DMS153 (cell line): ENCODE data around the gene ZNF217.
A peak's percentile ranks its signal among the peaks of the same experiment; 100 is the strongest.

Experiments used
- DNase-seq: peaks from one replicate; lab custom pipeline; 2025; lab: John Stamatoyannopoulos, UW

The ZNF217 gene

GRCh38 chr20:53582574-53583351 lies 10.9 kb downstream of the ZNF217 start:
- no peak for DNase-seq

- no peak for DNase-seq
Observed at GRCh38 chr20:53582251-53582570, 11.4 kb downstream of the ZNF217 start.

GRCh38 chr20:53581444-53582250 lies 12.0 kb downstream of the ZNF217 start:
- no peak for DNase-seq

GRCh38 chr20:53580376-53581111 lies 13.1 kb downstream of the ZNF217 start:
- no peak for DNase-seq

GRCh38 chr20:53579581-53580375 lies 13.9 kb downstream of the ZNF217 start:
- DNase-seq, result no peak

GRCh38 chr20:53579266-53579580 lies 14.4 kb downstream of the ZNF217 start:
- DNase-seq, result no peak

- DNase-seq, result peak; percentile 61
Observed at GRCh38 chr20:53578492-53579222, 15.0 kb downstream of the ZNF217 start.

- no peak for DNase-seq
Observed at GRCh38 chr20:53576586-53577318, 16.9 kb downstream of the ZNF217 start.

- DNase-seq, result no peak
Observed at GRCh38 chr20:53576195-53576580, 17.5 kb downstream of the ZNF217 start.

- DNase-seq, result no peak
Observed at GRCh38 chr20:53575481-53576194, 18.0 kb downstream of the ZNF217 start.

- DNase-seq, result no peak
Observed at GRCh38 chr20:53574819-53575218, 18.8 kb downstream of the ZNF217 start.

- no peak for DNase-seq
Observed at GRCh38 chr20:53574259-53574789, 19.3 kb downstream of the ZNF217 start.

- no peak for DNase-seq
Observed at GRCh38 chr20:53571555-53572286, 21.9 kb downstream of the ZNF217 start.

GRCh38 chr20:53570446-53571276 lies 23.0 kb downstream of the ZNF217 start:
- no peak for DNase-seq

- DNase-seq, result no peak
Observed at GRCh38 chr20:53569606-53570307, 23.9 kb downstream of the ZNF217 start.

- no peak for DNase-seq
Observed at GRCh38 chr20:53569005-53569404, 24.6 kb downstream of the ZNF217 start.

- DNase-seq, result no peak
Observed at GRCh38 chr20:53568351-53568750, 25.3 kb downstream of the ZNF217 start.
